OCI-LY1 (cell line): Measurements from ENCODE around the gene RAPGEF1.

ENCODE experiments used
- H2AFZ ChIP-seq: fragments of 200-600 bp; sonication (generic), shearing (Covaris generic); 2 replicates; pipeline ENCODE4 v1.6.0; 2014; ENCODE audit warnings: antibody characterized with exemption, mild to moderate bottlenecking, low read length
- H3F3A ChIP-seq: fragments of 200-600 bp; sonication (generic), shearing (Covaris generic); 2 replicates; pipeline ENCODE4 v1.6.0; 2014; ENCODE audit warnings: mild to moderate bottlenecking, antibody characterized with exemption, low read length, moderate library complexity; ENCODE audit not compliant: insufficient read depth
- H3K27ac ChIP-seq: fragments of 200-600 bp; sonication (generic); 2 replicates; pipeline ENCODE4 v1.5.1; 2014; ENCODE audit warnings: low read length, mixed run types, mild to moderate bottlenecking, low read depth; ENCODE audit not compliant: poor library complexity, severe bottlenecking
- H3K27me3 ChIP-seq: fragments of 200-600 bp; sonication (generic); 2 replicates; pipeline ENCODE4 v1.6.0; 2014; ENCODE audit warnings: antibody characterized with exemption, mild to moderate bottlenecking, low read length, moderate library complexity; ENCODE audit not compliant: insufficient read depth
- H3K36me3 ChIP-seq: fragments of 200-600 bp; sonication (generic); 2 replicates; pipeline ENCODE4 v1.6.1; 2014; ENCODE audit warnings: mild to moderate bottlenecking, antibody characterized with exemption, low read length, moderate library complexity, mixed read lengths; ENCODE audit not compliant: insufficient read depth
- H3K4me1 ChIP-seq: fragments of 200-600 bp; sonication (generic); 2 replicates; pipeline ENCODE4 v1.5.1; 2014; ENCODE audit warnings: mild to moderate bottlenecking, low read length, moderate library complexity; ENCODE audit not compliant: insufficient read depth, severe bottlenecking
- H3K4me2 ChIP-seq: fragments of 200-600 bp; sonication (generic), shearing (Covaris generic); 2 replicates; pipeline ENCODE4 v1.6.1; 2014; ENCODE audit warnings: low read length
- H3K4me3 ChIP-seq: fragments of 200-600 bp; sonication (generic); 2 replicates; pipeline ENCODE4 v1.5.1; 2014; ENCODE audit warnings: low read length, low read depth, mild to moderate bottlenecking, mixed read lengths; ENCODE audit not compliant: poor library complexity, severe bottlenecking
- H3K79me2 ChIP-seq: fragments of 200-600 bp; shearing (Covaris generic); 2 replicates; pipeline ENCODE4 v1.6.1; 2016; ENCODE audit warnings: mixed run types, low read length, mixed read lengths; ENCODE audit not compliant: insufficient read depth
- H3K9ac ChIP-seq: fragments of 200-600 bp; sonication (generic), shearing (Covaris generic); 2 replicates; pipeline ENCODE4 v1.6.1; 2014; ENCODE audit warnings: mild to moderate bottlenecking, low read length, mixed read lengths
- H3K9me2 ChIP-seq: fragments of 200-600 bp; sonication (generic), shearing (Covaris generic); 2 replicates; pipeline ENCODE4 v1.6.1; 2014; ENCODE audit warnings: low read depth, mild to moderate bottlenecking, low read length, mixed read lengths
- H3K9me3 ChIP-seq: fragments of 200-600 bp; shearing (Covaris generic); 2 replicates; pipeline ENCODE4 v1.6.1; 2014; ENCODE audit warnings: low read length, mixed read lengths
- H4K20me1 ChIP-seq: fragments of 200-600 bp; sonication (generic), shearing (Covaris generic); 2 replicates; pipeline ENCODE4 v1.6.0; 2016; ENCODE audit warnings: mild to moderate bottlenecking, low read length; ENCODE audit not compliant: insufficient read depth
- EZH2 ChIP-seq: fragments of 200-600 bp; sonication (generic), shearing (Covaris generic); IDR thresholded peaks from 2 replicates; pipeline ENCODE4 v1.8.0; 2017; ENCODE audit warnings: borderline replicate concordance, mixed run types, mild to moderate bottlenecking, antibody characterized with exemption, low read length, moderate library complexity, mixed read lengths
- TF ChIP-seq, protein P1 (sequence below): fragments of 200-600 bp; sonication (generic), shearing (Covaris generic); IDR thresholded peaks from 2 replicates; pipeline ENCODE4 v1.5.1; 2017; ENCODE audit warnings: mild to moderate bottlenecking, antibody characterized with exemption, low read length, moderate library complexity, mixed read lengths

Gene RAPGEF1

DNA sequence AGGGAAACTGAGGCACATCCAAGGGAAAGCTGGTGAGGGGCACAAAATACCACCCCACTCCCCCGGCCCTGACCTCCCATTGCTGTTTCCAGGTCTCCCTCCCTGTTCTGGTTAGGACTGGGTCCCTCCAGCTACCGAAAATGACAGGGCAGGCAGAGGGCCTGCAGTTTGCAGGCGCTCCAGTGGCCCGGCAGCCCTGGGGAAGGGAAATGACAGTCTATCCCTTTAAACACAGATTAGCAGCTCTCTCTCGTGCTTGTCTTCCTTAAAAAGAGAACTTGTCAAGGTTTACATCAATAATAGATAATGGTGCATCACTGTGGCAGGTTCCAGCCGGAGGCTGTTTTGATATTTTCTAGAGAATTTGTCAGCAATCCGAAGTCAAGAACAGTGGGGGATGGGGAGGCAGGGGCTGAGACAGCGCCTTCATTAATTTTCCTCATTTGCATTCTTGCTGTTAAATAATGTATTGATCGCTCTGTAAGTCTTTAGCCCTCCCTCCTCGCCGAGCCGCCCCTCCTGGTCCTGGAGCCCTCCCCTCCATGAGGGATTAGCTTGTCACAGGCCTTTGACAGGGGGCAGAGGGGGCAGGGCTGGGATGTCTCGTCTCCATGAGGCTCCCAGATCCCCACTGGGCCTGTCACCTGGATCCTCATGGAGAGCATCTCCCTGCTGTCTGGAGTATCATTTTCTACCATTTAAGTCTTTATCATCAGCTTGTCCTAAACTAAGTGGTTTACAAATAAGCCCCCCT is 45.0 kb upstream of the RAPGEF1 start:
- Histone ChIP-seq H3K9me3 (no peaks in the 10 kb centered on the region), H3K9me2 (no peaks in the 10 kb centered on the region), H3F3A (no peaks in the 10 kb centered on the region), H3K4me1 (no peaks in the 10 kb centered on the region), H3K27me3 (no peaks in the 10 kb centered on the region), H3K4me2 (no peak overlapping the region), H3K27ac (no peak overlapping the region), H3K9ac (no peak overlapping the region), H3K79me2 (no peaks in the 10 kb centered on the region), H2AFZ (no peak overlapping the region), H3K4me3 (no peak overlapping the region), H3K36me3 (no peaks in the 10 kb centered on the region), H4K20me1 (no peaks in the 10 kb centered on the region)
- TF ChIP-seq EZH2, result no peak
- TF ChIP-seq, protein P1, sequence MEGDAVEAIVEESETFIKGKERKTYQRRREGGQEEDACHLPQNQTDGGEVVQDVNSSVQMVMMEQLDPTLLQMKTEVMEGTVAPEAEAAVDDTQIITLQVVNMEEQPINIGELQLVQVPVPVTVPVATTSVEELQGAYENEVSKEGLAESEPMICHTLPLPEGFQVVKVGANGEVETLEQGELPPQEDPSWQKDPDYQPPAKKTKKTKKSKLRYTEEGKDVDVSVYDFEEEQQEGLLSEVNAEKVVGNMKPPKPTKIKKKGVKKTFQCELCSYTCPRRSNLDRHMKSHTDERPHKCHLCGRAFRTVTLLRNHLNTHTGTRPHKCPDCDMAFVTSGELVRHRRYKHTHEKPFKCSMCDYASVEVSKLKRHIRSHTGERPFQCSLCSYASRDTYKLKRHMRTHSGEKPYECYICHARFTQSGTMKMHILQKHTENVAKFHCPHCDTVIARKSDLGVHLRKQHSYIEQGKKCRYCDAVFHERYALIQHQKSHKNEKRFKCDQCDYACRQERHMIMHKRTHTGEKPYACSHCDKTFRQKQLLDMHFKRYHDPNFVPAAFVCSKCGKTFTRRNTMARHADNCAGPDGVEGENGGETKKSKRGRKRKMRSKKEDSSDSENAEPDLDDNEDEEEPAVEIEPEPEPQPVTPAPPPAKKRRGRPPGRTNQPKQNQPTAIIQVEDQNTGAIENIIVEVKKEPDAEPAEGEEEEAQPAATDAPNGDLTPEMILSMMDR, result no peak

DNA sequence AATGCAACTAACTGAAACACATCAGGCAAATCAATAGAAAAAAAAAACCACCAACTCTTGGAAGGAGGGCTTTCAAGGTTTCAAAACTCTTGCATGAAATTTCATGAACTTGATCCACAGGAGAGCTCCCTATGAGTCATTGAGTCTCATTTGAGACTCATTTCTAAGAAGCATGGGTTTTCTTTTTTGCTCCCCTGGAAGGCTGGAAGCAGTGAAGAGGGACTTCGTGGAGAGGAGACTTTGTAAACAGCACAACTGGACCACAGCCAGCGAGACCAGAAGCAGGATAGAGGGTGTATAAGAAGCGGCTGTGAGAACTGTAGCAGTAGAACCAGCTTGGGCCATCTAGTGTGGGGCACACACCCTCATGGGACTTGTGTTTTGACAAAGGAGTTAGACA is 41.2 kb upstream of the RAPGEF1 start:
- H3K9me3 ChIP-seq, result no peaks in the 10 kb centered on the region
- no peaks in the 10 kb centered on the region for H3F3A ChIP-seq
- no peak overlapping the region for H3K4me3 ChIP-seq
- TF ChIP-seq, protein P1, result no peak
- no peak for TF ChIP-seq EZH2
- H3K36me3 ChIP-seq, result no peaks in the 10 kb centered on the region
- H3K9me2 ChIP-seq, result no peaks in the 10 kb centered on the region
- no peaks in the 10 kb centered on the region for H3K27me3 ChIP-seq
- no peaks in the 10 kb centered on the region for H3K4me1 ChIP-seq
- H3K9ac ChIP-seq, result no peak overlapping the region
- no peak overlapping the region for H2AFZ ChIP-seq
- no peaks in the 10 kb centered on the region for H3K79me2 ChIP-seq
- H4K20me1 ChIP-seq, result no peaks in the 10 kb centered on the region
- H3K27ac ChIP-seq, result no peak overlapping the region
- H3K4me2 ChIP-seq, result no peak overlapping the region

DNA sequence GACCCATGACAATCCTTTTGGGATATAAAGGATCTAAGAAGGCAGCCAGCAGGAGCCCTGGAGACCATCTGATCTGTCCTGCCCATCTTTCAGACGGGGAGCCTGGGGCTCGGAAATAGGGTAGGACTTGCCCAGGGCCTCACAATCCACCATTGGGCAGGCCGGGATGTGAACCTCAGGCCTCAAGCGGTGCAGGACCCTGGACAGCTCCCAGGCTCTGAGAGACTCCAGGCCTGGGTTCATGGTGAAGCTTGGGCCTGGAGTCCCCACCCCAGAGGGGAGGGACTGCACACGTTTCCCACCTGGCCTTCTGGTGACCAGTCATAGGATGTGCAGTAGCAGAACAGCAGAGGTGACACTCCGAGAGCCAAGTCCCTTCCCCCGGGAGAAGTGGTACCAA is 36.6 kb upstream of the RAPGEF1 start:
- Histone ChIP-seq H4K20me1 (no peaks in the 10 kb centered on the region), H3K9me3 (no peaks in the 10 kb centered on the region), H3K9me2 (no peaks in the 10 kb centered on the region), H3K27me3 (no peaks in the 10 kb centered on the region), H3K27ac (no peak overlapping the region), H2AFZ (no peak overlapping the region), H3K79me2 (no peaks in the 10 kb centered on the region), H3K9ac (no peak overlapping the region), H3K4me3 (no peak overlapping the region), H3K4me1 (no peaks in the 10 kb centered on the region), H3F3A (no peaks in the 10 kb centered on the region), H3K36me3 (no peaks in the 10 kb centered on the region), H3K4me2 (no peak overlapping the region)
- TF ChIP-seq EZH2, result no peak
- TF ChIP-seq, protein P1, result no peak
